Heart right ventricle (tissue), 16 donors: ENCODE measurements around the gene VIPR2. TPM values are rescaled to one million over a fixed set of nuclear protein-coding genes. Genes with fewer than 3 reads are reported as not detected.

Experiments
- ATAC-seq, 8 donors: fragments of 200-7000 bp; cut with Tn5 transposase; one replicate each; pipeline ENCODE4 v1.9.1; 2020; ENCODE audit warnings: mild to moderate bottlenecking in 8 of 8, moderate library complexity in 8 of 8, moderate number of reproducible peaks in 1 of 8
- DNase-seq, 2 donors: peaks; one replicate each; pipeline ENCODE4 v3.0.0-alpha.2; 2020
- H3K27ac ChIP-seq, 10 donors: fragments of 200-600 bp; sonication (generic) in 2 of 10; one replicate each; pipeline versions ENCODE4 v1.5.0 to v1.8.0; 2020 to 2022; ENCODE audit warnings: mild to moderate bottlenecking in 3 of 10
- H3K27me3 ChIP-seq, 7 donors: fragments of 200-600 bp; one replicate each; pipeline ENCODE4 v1.8.0; 2021 to 2022; ENCODE audit warnings: mild to moderate bottlenecking in 2 of 7
- H3K36me3 ChIP-seq, 9 donors: fragments of 200-600 bp; sonication (generic) in 1 of 9; one replicate each; pipeline versions ENCODE4 v1.5.0 to v1.8.0; 2020 to 2022; ENCODE audit warnings: mild to moderate bottlenecking in 2 of 9
- H3K4me1 ChIP-seq, 9 donors: fragments of 200-600 bp; sonication (generic) in 1 of 9; one replicate each; pipeline versions ENCODE4 v1.5.0 to v1.8.0; 2020 to 2022; ENCODE audit warnings: mild to moderate bottlenecking in 4 of 9
- H3K4me3 ChIP-seq, 10 donors: fragments of 200-600 bp; sonication (generic) in 2 of 10; one replicate each; pipeline versions ENCODE4 v1.5.0 to v1.8.0; 2020 to 2022; ENCODE audit warnings: mild to moderate bottlenecking in 7 of 10, moderate library complexity in 2 of 10
- H3K9me3 ChIP-seq, 11 donors: fragments of 200-600 bp in 10 of 11; sonication (generic) in 2 of 11; one replicate each; pipeline versions ENCODE4 v1.5.0 to v1.8.0; 2013 to 2022; ENCODE audit warnings: mild to moderate bottlenecking in 2 of 11, control low read depth in 1 of 11, moderate library complexity in 1 of 11
- WGBS, 2 donors: extraction: QIAGEN DNeasy Blood & Tissue Kit; methylation state at CpG; one replicate each; pipeline ENCODE4 v1.1.7; 2013; ENCODE audit warnings: inconsistent platforms in 1 of 2; 5-methylcytosine and 5-hydroxymethylcytosine counted together
- intact Hi-C, 10 donors: fragments of 100-400 bp; cut with DNase I; formaldehyde crosslinking; loops; one replicate each; pipeline versions ENCODE4 v1.11.1 to v1.14.2; 2022
- polyA plus RNA-seq, 2 donors: library from polyadenylated mRNA; stranded (reverse); fragments of 200-250 nt; gene quantifications; one replicate each; pipeline ENCODE4 v1.2.3, GENCODE V29; 2013
- total RNA-seq, 10 donors: library from RNA; stranded (reverse); fragmentation: NEBNext Ultra II Directional in 3 of 10; extraction: Animal tissue kit (Norgen Biotek cat#: 25700) in 3 of 10; gene quantifications; one replicate each; pipeline versions ENCODE4 v1.2.1 to v1.2.4, GENCODE V29; 2021 to 2023
- TF ChIP-seq, protein P1 (sequence below), 9 donors: fragments of 200-600 bp; sonication (generic) in 2 of 9; IDR thresholded peaks; one replicate each; pipeline versions ENCODE4 v1.5.0 to v1.8.0; 2021 to 2022; ENCODE audit warnings: antibody characterized with exemption in 9 of 9, mild to moderate bottlenecking in 5 of 9, moderate library complexity in 1 of 9
- donor health status: Arrhythmogenic right ventricular cardiomyopathy.
- donor health status: ischemic (EF 13 %, LVEDD 7.1; RV severe dilation, severe dysfunction).
- donor health status: healthy with polysubstance abuse.
- donor health status: DM: no; HTN: yes; CAD: no.
- donor health status: DM: no; HTN: no; CAD: no.
- donor health status: ischemic (EF 25% LVEDD 6.9; RV normal size, moderate dysfunction).
- donor health status: ischemic (EF 25% LVEDD 5.7; RV mildly dilated, moderate dysfunction).
- donor health status: healthy.
- donor health status: DM: yes; HTN: yes; CAD: no.
- donor health status: Ischemic cardiomyopathy.
- donor health status: ischemic (EF 35%, LVEDD 5.7; RV mildly dilated, moderate dysfunction).
- donor health status: nonischemic (EF 11% LVEDD 7.7; RV severe dilation, severe dysfunction).
- donor health status: DM: yes; HTN: yes; CAD: no.
- donor health status: PGD.
- donor health status: ischemic (EF 29% LVEDD 5.4; RV normal size, mild dysfunction).
- donor health status: nonischemic (EF 23%, LVEDD 6.1; RV moderate dilation, normal function).

Gene VIPR2
- total and polyA plus RNA-seq, 12 donors = 3.0 to 30.6 (median 19.1) TPM

GRCh38 chr7:158993591-158993990 is 151.1 kb downstream of the VIPR2 start:
- no peak overlapping the region for H3K4me3 ChIP-seq
- no peak for ATAC-seq
- no peaks in the 10 kb centered on the region for H3K36me3 ChIP-seq
- intact Hi-C loops = no loop called here
- TF ChIP-seq, protein P1, sequence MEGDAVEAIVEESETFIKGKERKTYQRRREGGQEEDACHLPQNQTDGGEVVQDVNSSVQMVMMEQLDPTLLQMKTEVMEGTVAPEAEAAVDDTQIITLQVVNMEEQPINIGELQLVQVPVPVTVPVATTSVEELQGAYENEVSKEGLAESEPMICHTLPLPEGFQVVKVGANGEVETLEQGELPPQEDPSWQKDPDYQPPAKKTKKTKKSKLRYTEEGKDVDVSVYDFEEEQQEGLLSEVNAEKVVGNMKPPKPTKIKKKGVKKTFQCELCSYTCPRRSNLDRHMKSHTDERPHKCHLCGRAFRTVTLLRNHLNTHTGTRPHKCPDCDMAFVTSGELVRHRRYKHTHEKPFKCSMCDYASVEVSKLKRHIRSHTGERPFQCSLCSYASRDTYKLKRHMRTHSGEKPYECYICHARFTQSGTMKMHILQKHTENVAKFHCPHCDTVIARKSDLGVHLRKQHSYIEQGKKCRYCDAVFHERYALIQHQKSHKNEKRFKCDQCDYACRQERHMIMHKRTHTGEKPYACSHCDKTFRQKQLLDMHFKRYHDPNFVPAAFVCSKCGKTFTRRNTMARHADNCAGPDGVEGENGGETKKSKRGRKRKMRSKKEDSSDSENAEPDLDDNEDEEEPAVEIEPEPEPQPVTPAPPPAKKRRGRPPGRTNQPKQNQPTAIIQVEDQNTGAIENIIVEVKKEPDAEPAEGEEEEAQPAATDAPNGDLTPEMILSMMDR (IDR thresholded peaks at IDR 0.05) = no peak
- peaks cover 10 to 80% (median 70%) of the 10 kb centered on the region in 7 donors for H3K27me3 ChIP-seq
- DNase-seq = no peak
- H3K27ac ChIP-seq = no peak overlapping the region
- peaks cover 0 to 11% (median 0%) of the 10 kb centered on the region in 11 donors for H3K9me3 ChIP-seq
- WGBS, 2 donors = 90% methylated on average over 12 of the region's 12 CpGs
- peaks cover 0 to 10% (median 0%) of the 10 kb centered on the region in 9 donors for H3K4me1 ChIP-seq

DNA sequence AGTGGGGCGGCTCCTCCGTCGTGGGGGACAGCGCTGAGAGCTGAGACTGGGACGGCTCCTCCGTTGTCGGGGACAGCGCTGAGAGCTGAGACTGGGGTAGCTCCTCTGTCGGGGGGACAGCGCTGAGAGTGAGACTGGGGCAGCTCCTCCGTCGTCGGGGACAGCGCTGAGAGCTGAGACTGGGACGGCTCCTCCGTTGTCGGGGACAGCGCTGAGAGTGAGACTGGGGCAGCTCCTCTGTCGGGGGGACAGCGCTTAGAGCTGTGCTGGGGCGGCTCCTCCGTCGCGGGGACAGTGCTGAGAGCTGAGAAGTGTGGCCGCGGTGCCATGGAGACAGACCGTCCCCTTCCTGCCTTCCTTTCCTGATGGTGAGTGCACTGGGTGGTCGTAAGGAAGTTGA is 151.9 kb downstream of the VIPR2 start:
- Histone ChIP-seq H3K36me3 (no peaks in the 10 kb centered on the region), H3K4me3 (no peak overlapping the region), H3K9me3 (peaks cover 0 to 11% (median 0%) of the 10 kb centered on the region in 11 donors), H3K4me1 (peaks cover 0 to 10% (median 0%) of the 10 kb centered on the region in 9 donors), H3K27me3 (peaks cover 10 to 81% (median 70%) of the 10 kb centered on the region in 7 donors), H3K27ac (no peak overlapping the region)
- intact Hi-C loops = no loop called here
- TF ChIP-seq, protein P1 (IDR thresholded peaks at IDR 0.05) = no peak
- no peak for ATAC-seq
- WGBS, 2 donors = 13 to 28% methylated on average over 24 to 28 of the region's 28 CpGs
- no peak for DNase-seq

GRCh38 chr7:158991824-158992621 is 152.6 kb downstream of the VIPR2 start:
- no peak for ATAC-seq
- H3K27ac ChIP-seq = no peak overlapping the region
- H3K9me3 ChIP-seq = peaks cover 0 to 11% (median 0%) of the 10 kb centered on the region in 11 donors
- no peak for DNase-seq
- TF ChIP-seq, protein P1 (IDR thresholded peaks at IDR 0.05) = no peak
- peaks cover 0 to 4% (median 0%) of the 10 kb centered on the region in 9 donors for H3K4me1 ChIP-seq
- H3K36me3 ChIP-seq = no peaks in the 10 kb centered on the region
- 50 to 55% methylated on average over 20 to 21 of the region's 21 CpGs for WGBS, 2 donors
- intact Hi-C loops = no loop called here
- H3K4me3 ChIP-seq = no peak overlapping the region
- H3K27me3 ChIP-seq = peaks cover 10 to 74% (median 62%) of the 10 kb centered on the region in 7 donors

GRCh38 chr7:158988996-158989395 is 155.7 kb downstream of the VIPR2 start:
- Histone ChIP-seq H3K4me3 (no peak overlapping the region), H3K9me3 (peaks cover 0 to 7% (median 0%) of the 10 kb centered on the region in 11 donors), H3K27me3 (peaks cover 4 to 45% (median 34%) of the 10 kb centered on the region in 7 donors), H3K4me1 (no peaks in the 10 kb centered on the region), H3K36me3 (no peaks in the 10 kb centered on the region), H3K27ac (no peak overlapping the region)
- TF ChIP-seq, protein P1 (IDR thresholded peaks at IDR 0.05) = no peak
- WGBS, 2 donors = 57 to 70% methylated on average over 2 of the region's 2 CpGs
- intact Hi-C loops = no loop called here
- ATAC-seq (no peak), DNase-seq (no peak)
